GM12878 (cell line): ENCODE measurements around the gene ME3. TPM values are rescaled to one million over a fixed set of nuclear protein-coding genes. Genes with fewer than 3 reads are reported as not detected.

ENCODE experiments used
- ATAC-seq: fragments of 200-7000 bp; cut with Tn5 transposase; 3 replicates; pipeline ENCODE4 v1.9.1; 2020; ENCODE audit warnings: mild to moderate bottlenecking, moderate library complexity
- BruUV-seq: library from RNA; stranded (reverse); fragments of 400-500 nt; replicated peaks from 2 replicates; lab custom pipeline; 2021; lab: Mats Ljungman, UMichigan
- CTCF ChIA-PET: fragments of 300-600 bp; sonication (Branson Sonifier 250); formaldehyde crosslinking; extraction: SDS; loops from one replicate; lab custom pipeline; 2021; ENCODE audit warnings: inconsistent platforms; lab: Yijun Ruan, JAX
- POLR2A ChIA-PET: fragments of 350-600 bp; formaldehyde crosslinking; extraction: SDS; loops from one replicate; lab custom pipeline; 2021; ENCODE audit warnings: inconsistent platforms; lab: Charles Lee
- RAD21 ChIA-PET: fragments of 300-600 bp; sonication (Branson Sonifier 250); formaldehyde crosslinking; loops from one replicate; lab custom pipeline; 2023; ENCODE audit warnings: antibody characterized with exemption; ENCODE audit not compliant: unreplicated experiment; lab: Charles Lee
- SMC1A ChIA-PET: fragments of 300-600 bp; sonication (Branson Sonifier 250); formaldehyde crosslinking; loops from one replicate; lab custom pipeline; 2023; ENCODE audit not compliant: unreplicated experiment, uncharacterized antibody; lab: Charles Lee
- DNase-seq: peaks from one replicate; pipeline ENCODE4 v3.0.0-alpha.2; 2011; ENCODE audit warnings: low read depth, low spot score
- FAIRE-seq: peaks from 3 replicates; lab custom pipeline; 2011; peaks lifted over from hg19 to GRCh38; lab: Jason Lieb, UNC
- H2AFZ ChIP-seq: 2 replicates; pipeline ENCODE4 v1.6.0; 2011; ENCODE audit warnings: low read depth, low read length, control low read depth; ENCODE audit not compliant: control insufficient read depth
- H3K27ac ChIP-seq: 2 replicates; pipeline ENCODE4 v1.5.1; 2011; ENCODE audit warnings: control low read depth; ENCODE audit not compliant: control insufficient read depth, insufficient read depth
- H3K27me3 ChIP-seq, 2 experiments: replicated peaks in 1 of 2; 2 replicates each; pipeline versions ENCODE4 v1.6.0 to v1.6.1; 2011; ENCODE audit warnings: low read length in 1 of 2; ENCODE audit not compliant: control insufficient read depth in 2 of 2, insufficient read depth in 2 of 2
- H3K36me3 ChIP-seq, 2 experiments: 2 replicates each; pipeline ENCODE4 v1.5.1; 2011; ENCODE audit warnings: low read length in 1 of 2; ENCODE audit not compliant: control insufficient read depth in 2 of 2, insufficient read depth in 2 of 2
- H3K4me1 ChIP-seq: 2 replicates; pipeline ENCODE4 v1.6.1; 2011; ENCODE audit warnings: mild to moderate bottlenecking, low read length, moderate library complexity, mixed read lengths; ENCODE audit not compliant: control insufficient read depth, insufficient read depth
- H3K4me2 ChIP-seq: 2 replicates; pipeline ENCODE4 v1.6.0; 2011; ENCODE audit warnings: control low read depth; ENCODE audit not compliant: control insufficient read depth, insufficient read depth
- H3K4me3 ChIP-seq: fragments of 200-600 bp; sonication (generic); 2 replicates; pipeline ENCODE4 v1.5.1; 2016
- H3K79me2 ChIP-seq: 2 replicates; pipeline ENCODE4 v1.6.0; 2011; ENCODE audit warnings: low read length; ENCODE audit not compliant: control insufficient read depth, insufficient read depth
- H3K9ac ChIP-seq: 2 replicates; pipeline ENCODE4 v1.8.0; 2011; ENCODE audit warnings: low read length, control low read depth, mixed read lengths; ENCODE audit not compliant: control insufficient read depth, insufficient read depth
- H3K9me3 ChIP-seq: replicated peaks from 3 replicates; pipeline ENCODE4 v1.5.1; 2011; ENCODE audit warnings: mild to moderate bottlenecking, low read length; ENCODE audit not compliant: control insufficient read depth, insufficient read depth
- H4K20me1 ChIP-seq: 2 replicates; pipeline ENCODE4 v1.6.0; 2011; ENCODE audit not compliant: control insufficient read depth, insufficient read depth
- IRF4 ChIP-seq: IDR thresholded peaks from 2 replicates; pipeline ENCODE4 v1.6.1; 2011; ENCODE audit warnings: low read depth, low read length
- JUNB ChIP-seq: IDR thresholded peaks from 2 replicates; pipeline ENCODE4 v1.6.1; 2016; ENCODE audit warnings: antibody characterized with exemption, mild to moderate bottlenecking
- NFYA ChIP-seq: IDR thresholded peaks from 2 replicates; pipeline ENCODE4 v1.6.1; 2011; ENCODE audit warnings: low read depth, mild to moderate bottlenecking, low read length, improper control_type of control experiment, borderline replicate concordance
- RAD21 ChIP-seq: IDR thresholded peaks from 2 replicates; pipeline ENCODE4 v1.6.1; 2011; ENCODE audit warnings: mild to moderate bottlenecking, low read depth, low read length, moderate library complexity; ENCODE audit not compliant: insufficient read depth
- WGBS: methylation state at CpG from one replicate; pipeline ENCODE4 v1.1.6; 2016; ENCODE audit warnings: low lambda C conversion rate; ENCODE audit not compliant: insufficient replicate concordance, insufficient coverage; ENCODE audit errors: missing lambda C conversion rate; 5-methylcytosine and 5-hydroxymethylcytosine counted together
- in situ Hi-C: fragments of 300-500 bp; cut with MboI; formaldehyde crosslinking; loops from 9 replicates; pipeline ENCODE4 v1.14.3; 2018; ENCODE audit warnings: mixed read lengths
- intact Hi-C: fragments of 100-400 bp; cut with micrococcal nuclease; formaldehyde crosslinking; loops from one replicate; pipeline ENCODE4 v1.14.2; 2022; ENCODE audit not compliant: unreplicated experiment
- polyA plus RNA-seq, 11 experiments: library from polyadenylated mRNA; depleted of rRNA in 4 of 11; unstranded in 6 of 11; stranded (reverse) in 5 of 11; fragments of >200 nt; fragmentation: Nextera tagmentation in 4 of 11; fragmentation: Illumina TruSeq in 1 of 11; extraction: Ambion mirVana in 4 of 11; extraction: Trizol in 1 of 11; gene quantifications; 1 replicate in 1 of 11; 2 replicates in 10 of 11; pipeline versions ENCODE4 v1.2.1 to v1.2.3, GENCODE V29; 2011 to 2016; ENCODE audit warnings: inconsistent platforms in 2 of 11, missing spikeins in 2 of 11, low read depth in 1 of 11
- total RNA-seq, 4 experiments: library from RNA; depleted of rRNA in 3 of 4; stranded (reverse); fragments of >200 nt in 3 of 4; fragmentation: Illumina TruSeq in 1 of 4; extraction: Trizol in 1 of 4; gene quantifications; 2 replicates each; pipeline versions ENCODE4 v1.2.1 to v1.2.3, GENCODE V29; 2013 to 2021
- TF ChIP-seq, protein P1 (sequence below), 3 experiments: IDR thresholded peaks in 2 of 3; conservative IDR thresholded peaks in 1 of 3; 2 replicates each; pipeline ENCODE4 v1.5.1; 2011; ENCODE audit warnings: low read depth in 3 of 3, low read length in 3 of 3, mild to moderate bottlenecking in 3 of 3, control low read depth in 2 of 3, moderate library complexity in 2 of 3, inconsistent platforms in 1 of 3, mixed read lengths in 1 of 3; ENCODE audit not compliant: control insufficient read depth in 2 of 3, insufficient read depth in 1 of 3; ENCODE audit errors: extremely low read depth in 1 of 3
- TF ChIP-seq, protein P2 (sequence below): IDR thresholded peaks from 2 replicates; pipeline ENCODE4 v1.6.1; 2011; ENCODE audit warnings: borderline replicate concordance, low read depth, mild to moderate bottlenecking, moderate library complexity, low read length; ENCODE audit not compliant: insufficient read depth, poor library complexity, severe bottlenecking

Gene ME3
- total and polyA plus RNA-seq, 10 of the 15 experiments (the other 5 are each of a cell fraction or from before 2014, with no cell fraction given) = 0.06 to 0.40 (median 0.19) TPM; not detected in 2

DNA sequence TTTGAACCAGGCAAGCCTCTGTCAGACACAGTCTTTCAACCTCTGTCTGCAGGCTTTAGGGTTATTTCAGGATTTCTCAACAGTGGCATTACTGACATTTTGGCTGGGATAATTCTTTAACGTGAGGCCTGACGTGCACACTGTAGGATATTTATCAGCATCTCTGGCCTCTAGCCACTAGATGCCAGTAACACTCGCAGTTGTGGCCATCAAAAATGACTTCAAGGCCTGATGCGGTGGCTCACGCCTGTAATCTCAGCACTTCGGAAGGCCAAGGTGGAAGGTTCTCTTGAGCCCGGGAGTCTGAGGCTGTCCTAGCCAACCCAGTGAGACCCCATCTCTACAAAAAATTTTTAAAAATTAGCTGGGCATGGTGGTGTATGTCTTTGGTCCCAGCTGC, 184.7 kb downstream of the ME3 start:
- no peak overlapping the region for H2AFZ ChIP-seq
- ATAC-seq = peak; percentile 38
- peaks cover 1 to 2% of the 10 kb centered on the region in 2 experiments; a peak in 1 of 4 replicates for H3K27me3 ChIP-seq
- H3K9ac ChIP-seq = no peak overlapping the region
- WGBS = 46% methylated on average over 7 of the region's 7 CpGs
- no peaks in the 10 kb centered on the region for H3K9me3 ChIP-seq
- FAIRE-seq = no peak
- RAD21 ChIA-PET = interaction anchor here (2.1 kb wide), 1 partner anchor 120 kb away, joined by 9 read pairs; no protein-coding TSS in a partner anchor
- no peak for DNase-seq
- H3K4me3 ChIP-seq = no peak overlapping the region
- SMC1A ChIA-PET = interaction anchor here (0.8 kb wide), 1 partner anchor 325 kb away, joined by 3 read pairs; no protein-coding TSS in a partner anchor
- POLR2A ChIA-PET = no interaction called here
- no peak overlapping the region for H3K4me2 ChIP-seq
- no peaks in the 10 kb centered on the region for H3K79me2 ChIP-seq
- CTCF ChIA-PET = interaction anchor here (0.8 to 6.5 kb wide), 2 partner anchors 105 to 121 kb away, joined by 3 to 49 read pairs; no protein-coding TSS in a partner anchor
- H4K20me1 ChIP-seq = no peaks in the 10 kb centered on the region
- no peaks in the 10 kb centered on the region for H3K4me1 ChIP-seq
- in situ Hi-C loops (no loop called here), intact Hi-C loops (no loop called here)
- H3K27ac ChIP-seq = no peak overlapping the region
- no TSS peak for BruUV-seq
- no peak for TF ChIP-seq NFYA
- TF ChIP-seq RAD21 = 0 out of 2 replicates have a peak, but pooled peaks have one; percentile 20
- TF ChIP-seq JUNB = no peak
- TF ChIP-seq, protein P1, sequence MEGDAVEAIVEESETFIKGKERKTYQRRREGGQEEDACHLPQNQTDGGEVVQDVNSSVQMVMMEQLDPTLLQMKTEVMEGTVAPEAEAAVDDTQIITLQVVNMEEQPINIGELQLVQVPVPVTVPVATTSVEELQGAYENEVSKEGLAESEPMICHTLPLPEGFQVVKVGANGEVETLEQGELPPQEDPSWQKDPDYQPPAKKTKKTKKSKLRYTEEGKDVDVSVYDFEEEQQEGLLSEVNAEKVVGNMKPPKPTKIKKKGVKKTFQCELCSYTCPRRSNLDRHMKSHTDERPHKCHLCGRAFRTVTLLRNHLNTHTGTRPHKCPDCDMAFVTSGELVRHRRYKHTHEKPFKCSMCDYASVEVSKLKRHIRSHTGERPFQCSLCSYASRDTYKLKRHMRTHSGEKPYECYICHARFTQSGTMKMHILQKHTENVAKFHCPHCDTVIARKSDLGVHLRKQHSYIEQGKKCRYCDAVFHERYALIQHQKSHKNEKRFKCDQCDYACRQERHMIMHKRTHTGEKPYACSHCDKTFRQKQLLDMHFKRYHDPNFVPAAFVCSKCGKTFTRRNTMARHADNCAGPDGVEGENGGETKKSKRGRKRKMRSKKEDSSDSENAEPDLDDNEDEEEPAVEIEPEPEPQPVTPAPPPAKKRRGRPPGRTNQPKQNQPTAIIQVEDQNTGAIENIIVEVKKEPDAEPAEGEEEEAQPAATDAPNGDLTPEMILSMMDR (IDR thresholded peaks at IDR 0.05 in 2 of 3, conservative IDR thresholded peaks at IDR 0.05 in 1 of 3; ENCODE audit: control insufficient read depth in 2 of 3, extremely low read depth in 1 of 3, insufficient read depth in 1 of 3, low read depth in 3 of 3, low read length in 3 of 3) = peak in 1 of 3 experiments; percentile 12; a peak in 1 of 6 replicates
- TF ChIP-seq, protein P2, sequence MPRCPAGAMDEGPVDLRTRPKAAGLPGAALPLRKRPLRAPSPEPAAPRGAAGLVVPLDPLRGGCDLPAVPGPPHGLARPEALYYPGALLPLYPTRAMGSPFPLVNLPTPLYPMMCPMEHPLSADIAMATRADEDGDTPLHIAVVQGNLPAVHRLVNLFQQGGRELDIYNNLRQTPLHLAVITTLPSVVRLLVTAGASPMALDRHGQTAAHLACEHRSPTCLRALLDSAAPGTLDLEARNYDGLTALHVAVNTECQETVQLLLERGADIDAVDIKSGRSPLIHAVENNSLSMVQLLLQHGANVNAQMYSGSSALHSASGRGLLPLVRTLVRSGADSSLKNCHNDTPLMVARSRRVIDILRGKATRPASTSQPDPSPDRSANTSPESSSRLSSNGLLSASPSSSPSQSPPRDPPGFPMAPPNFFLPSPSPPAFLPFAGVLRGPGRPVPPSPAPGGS = no peak
- TF ChIP-seq IRF4 = no peak
- no peaks in the 10 kb centered on the region for H3K36me3 ChIP-seq
